ENCODE data around the gene RAP1GAP. TPM values are rescaled to one million over a fixed set of nuclear protein-coding genes. Genes with fewer than 3 reads are reported as not detected.
"Not testable (repeated sequence)": the region's sequence is repeated elsewhere in the genome, so short reads cannot be mapped to it uniquely, and the experiment has no call there.

The RAP1GAP gene
- total RNA-seq, 1 donor from 2014 or later, result 7.4 TPM

GRCh38 chr1:21568809-21569385 is 100.3 kb downstream of the RAP1GAP start:
- no peak for TF ChIP-seq CTCF (conservative IDR thresholded peaks at IDR 0.05)
- H3K9me3 Mint-ChIP-seq, result no peaks in the 10 kb centered on the region
- H3K4me1 Mint-ChIP-seq, result peaks cover 9% of the 10 kb centered on the region
- DNase-seq (ENCODE audit: low read depth, low spot score), result no peak
- no peak overlapping the region for H3K4me3 Mint-ChIP-seq
- H3K36me3 Mint-ChIP-seq (ENCODE audit: low read depth), result no peaks in the 10 kb centered on the region
- H3K27ac Mint-ChIP-seq (ENCODE audit: unreplicated experiment), result no peak overlapping the region
- no peaks in the 10 kb centered on the region for H3K27me3 Mint-ChIP-seq (ENCODE audit: low read depth)

GRCh38 chr1:21568006-21568746 is 101.0 kb downstream of the RAP1GAP start:
- no peak for TF ChIP-seq CTCF (conservative IDR thresholded peaks at IDR 0.05)
- no peak overlapping the region for H3K27ac Mint-ChIP-seq (ENCODE audit: unreplicated experiment)
- DNase-seq (ENCODE audit: low read depth, low spot score), result no peak
- no peak overlapping the region for H3K4me3 Mint-ChIP-seq
- H3K9me3 Mint-ChIP-seq, result no peaks in the 10 kb centered on the region
- H3K36me3 Mint-ChIP-seq (ENCODE audit: low read depth), result no peaks in the 10 kb centered on the region
- no peaks in the 10 kb centered on the region for H3K27me3 Mint-ChIP-seq (ENCODE audit: low read depth)
- H3K4me1 Mint-ChIP-seq, result peaks cover 9% of the 10 kb centered on the region

- Mint-ChIP-seq H3K9me3 (no peaks in the 10 kb centered on the region), H3K27me3 (ENCODE audit: low read depth) (no peaks in the 10 kb centered on the region), H3K4me3 (no peak overlapping the region), H3K36me3 (ENCODE audit: low read depth) (no peaks in the 10 kb centered on the region), H3K4me1 (peaks cover 9% of the 10 kb centered on the region), H3K27ac (ENCODE audit: unreplicated experiment) (no peak overlapping the region)
- no peak for TF ChIP-seq CTCF (conservative IDR thresholded peaks at IDR 0.05)
- DNase-seq (ENCODE audit: low read depth, low spot score), result no peak
Measured at GRCh38 chr1:21567241-21568005, 101.7 kb downstream of the RAP1GAP start.

- H3K4me3 Mint-ChIP-seq; H3K27ac Mint-ChIP-seq (ENCODE audit: unreplicated experiment); H3K36me3 Mint-ChIP-seq (ENCODE audit: low read depth); H3K9me3 Mint-ChIP-seq; H3K4me1 Mint-ChIP-seq; DNase-seq (ENCODE audit: low read depth, low spot score); H3K27me3 Mint-ChIP-seq (ENCODE audit: low read depth): not testable (repeated sequence)
Measured at GRCh38 chr1:21566361-21566760, 102.8 kb downstream of the RAP1GAP start.

GRCh38 chr1:21565285-21565684 is 103.9 kb downstream of the RAP1GAP start:
- H3K27ac Mint-ChIP-seq (ENCODE audit: unreplicated experiment), result peak overlapping the region; percentile 83
- peaks cover 9% of the 10 kb centered on the region for H3K4me1 Mint-ChIP-seq
- TF ChIP-seq CTCF (conservative IDR thresholded peaks at IDR 0.05), result no peak
- no peaks in the 10 kb centered on the region for H3K36me3 Mint-ChIP-seq (ENCODE audit: low read depth)
- H3K4me3 Mint-ChIP-seq, result no peak overlapping the region
- no peaks in the 10 kb centered on the region for H3K27me3 Mint-ChIP-seq (ENCODE audit: low read depth)
- H3K9me3 Mint-ChIP-seq, result no peaks in the 10 kb centered on the region
- DNase-seq (ENCODE audit: low read depth, low spot score), result no peak

All from neural crest cell (in vitro differentiated cells).